ENCODE data around the gene DTD1. TPM values are rescaled to one million over a fixed set of nuclear protein-coding genes. Genes with fewer than 3 reads are reported as not detected.

The DTD1 gene
- total RNA-seq, 1 donor from 2014 or later = 38.1 TPM

DNA sequence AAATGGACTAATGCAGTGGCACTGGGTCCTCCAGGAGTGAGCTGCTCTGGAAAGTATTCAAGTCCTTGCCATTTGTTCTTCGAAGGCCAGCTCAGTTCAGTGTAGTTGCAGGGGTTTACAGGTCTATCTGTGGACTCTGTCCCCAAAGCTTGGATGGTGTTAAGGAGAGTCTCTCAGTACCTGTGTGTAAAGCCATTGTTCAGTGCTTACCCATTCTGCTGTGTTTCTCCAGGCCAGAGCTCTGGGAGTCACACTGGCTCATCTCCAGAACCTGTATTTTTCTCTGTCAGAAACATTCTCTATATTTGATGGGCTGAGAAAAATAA, 66.6 kb downstream of the DTD1 start:
- Histone ChIP-seq H2AFZ (ENCODE audit: low read depth, low read length) (no peak overlapping the region), H3K36me3 (ENCODE audit: insufficient read depth, low read length) (no peaks in the 10 kb centered on the region), H3K4me3 (ENCODE audit: insufficient read depth, low read depth, low read length) (no peak overlapping the region), H3K79me2 (ENCODE audit: insufficient read depth, low read length) (no peaks in the 10 kb centered on the region), H3K27me3 (ENCODE audit: insufficient read depth, low read length) (no peaks in the 10 kb centered on the region), H4K20me1 (ENCODE audit: insufficient read depth, low read length) (peaks cover 5% of the 10 kb centered on the region), H3K4me2 (ENCODE audit: low read length) (no peak overlapping the region), H3K9me3 (ENCODE audit: insufficient read depth, low read depth, low read length) (no peaks in the 10 kb centered on the region), H3K27ac (ENCODE audit: low read depth, low read length) (no peak overlapping the region), H3K4me1 (ENCODE audit: insufficient read depth, low read length) (peaks cover 7% of the 10 kb centered on the region), H3K9ac (ENCODE audit: low read length) (no peak overlapping the region)
- peaks cover 9% of the 10 kb centered on the region for H3K4me1 Mint-ChIP-seq (ENCODE audit: low read depth, unreplicated experiment)
- H3K27me3 Mint-ChIP-seq (ENCODE audit: low read depth, unreplicated experiment) = no peaks in the 10 kb centered on the region
- no peak overlapping the region for H3K4me3 Mint-ChIP-seq (ENCODE audit: unreplicated experiment)
- no peak overlapping the region for H3K27ac Mint-ChIP-seq (ENCODE audit: unreplicated experiment)
- no peak for DNase-seq (ENCODE audit: low read depth)
- H3K36me3 Mint-ChIP-seq (ENCODE audit: low read depth, unreplicated experiment) = no peaks in the 10 kb centered on the region
- no peak for TF ChIP-seq EZH2 (IDR thresholded peaks at IDR 0.05; ENCODE audit: insufficient read depth, low read length)
- TF ChIP-seq, protein P1, sequence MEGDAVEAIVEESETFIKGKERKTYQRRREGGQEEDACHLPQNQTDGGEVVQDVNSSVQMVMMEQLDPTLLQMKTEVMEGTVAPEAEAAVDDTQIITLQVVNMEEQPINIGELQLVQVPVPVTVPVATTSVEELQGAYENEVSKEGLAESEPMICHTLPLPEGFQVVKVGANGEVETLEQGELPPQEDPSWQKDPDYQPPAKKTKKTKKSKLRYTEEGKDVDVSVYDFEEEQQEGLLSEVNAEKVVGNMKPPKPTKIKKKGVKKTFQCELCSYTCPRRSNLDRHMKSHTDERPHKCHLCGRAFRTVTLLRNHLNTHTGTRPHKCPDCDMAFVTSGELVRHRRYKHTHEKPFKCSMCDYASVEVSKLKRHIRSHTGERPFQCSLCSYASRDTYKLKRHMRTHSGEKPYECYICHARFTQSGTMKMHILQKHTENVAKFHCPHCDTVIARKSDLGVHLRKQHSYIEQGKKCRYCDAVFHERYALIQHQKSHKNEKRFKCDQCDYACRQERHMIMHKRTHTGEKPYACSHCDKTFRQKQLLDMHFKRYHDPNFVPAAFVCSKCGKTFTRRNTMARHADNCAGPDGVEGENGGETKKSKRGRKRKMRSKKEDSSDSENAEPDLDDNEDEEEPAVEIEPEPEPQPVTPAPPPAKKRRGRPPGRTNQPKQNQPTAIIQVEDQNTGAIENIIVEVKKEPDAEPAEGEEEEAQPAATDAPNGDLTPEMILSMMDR (IDR thresholded peaks at IDR 0.05; ENCODE audit: insufficient read depth, low read depth, low read length) = no peak
- H3K9me3 Mint-ChIP-seq (ENCODE audit: unreplicated experiment) = peaks cover 2% of the 10 kb centered on the region
- no peak for FAIRE-seq

DNA sequence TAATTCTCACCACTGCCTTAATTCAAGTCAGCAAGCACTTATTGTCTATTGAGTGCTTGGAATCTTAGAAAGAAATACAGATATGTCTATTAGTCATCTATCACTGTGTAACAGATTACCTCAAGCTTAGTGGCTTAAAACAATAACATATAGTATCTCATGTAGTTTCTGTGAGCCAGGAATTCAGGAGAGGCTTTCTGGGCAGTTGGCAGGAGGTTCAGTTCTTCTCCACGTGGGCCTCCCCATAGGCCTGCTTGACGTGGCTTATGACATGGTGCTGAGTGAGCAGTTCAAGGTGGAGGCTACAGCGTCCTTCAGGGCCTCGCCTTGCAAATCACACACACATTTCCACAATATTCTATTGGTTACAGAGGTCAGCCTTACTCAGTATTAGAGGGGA, 69.7 kb downstream of the DTD1 start:
- Histone ChIP-seq H4K20me1 (ENCODE audit: insufficient read depth, low read length) (no peaks in the 10 kb centered on the region), H2AFZ (ENCODE audit: low read depth, low read length) (peak overlapping the region; percentile 57), H3K4me3 (ENCODE audit: insufficient read depth, low read depth, low read length) (no peak overlapping the region), H3K36me3 (ENCODE audit: insufficient read depth, low read length) (no peaks in the 10 kb centered on the region), H3K9me3 (ENCODE audit: insufficient read depth, low read depth, low read length) (no peaks in the 10 kb centered on the region), H3K9ac (ENCODE audit: low read length) (no peak overlapping the region), H3K27ac (ENCODE audit: low read depth, low read length) (peak overlapping the region; percentile 39), H3K27me3 (ENCODE audit: insufficient read depth, low read length) (no peaks in the 10 kb centered on the region), H3K4me2 (ENCODE audit: low read length) (peak overlapping the region; percentile 13), H3K4me1 (ENCODE audit: insufficient read depth, low read length) (peaks cover 7% of the 10 kb centered on the region), H3K79me2 (ENCODE audit: insufficient read depth, low read length) (no peaks in the 10 kb centered on the region)
- Mint-ChIP-seq H3K9me3 (ENCODE audit: unreplicated experiment) (peaks cover 2% of the 10 kb centered on the region), H3K4me1 (ENCODE audit: low read depth, unreplicated experiment) (peaks cover 5% of the 10 kb centered on the region), H3K27me3 (ENCODE audit: low read depth, unreplicated experiment) (no peaks in the 10 kb centered on the region), H3K36me3 (ENCODE audit: low read depth, unreplicated experiment) (no peaks in the 10 kb centered on the region), H3K4me3 (ENCODE audit: unreplicated experiment) (no peak overlapping the region), H3K27ac (ENCODE audit: unreplicated experiment) (no peak overlapping the region)
- TF ChIP-seq EZH2 (IDR thresholded peaks at IDR 0.05; ENCODE audit: insufficient read depth, low read length) = no peak
- DNase-seq (ENCODE audit: low read depth) = peak; percentile 79
- FAIRE-seq = no peak

DNA sequence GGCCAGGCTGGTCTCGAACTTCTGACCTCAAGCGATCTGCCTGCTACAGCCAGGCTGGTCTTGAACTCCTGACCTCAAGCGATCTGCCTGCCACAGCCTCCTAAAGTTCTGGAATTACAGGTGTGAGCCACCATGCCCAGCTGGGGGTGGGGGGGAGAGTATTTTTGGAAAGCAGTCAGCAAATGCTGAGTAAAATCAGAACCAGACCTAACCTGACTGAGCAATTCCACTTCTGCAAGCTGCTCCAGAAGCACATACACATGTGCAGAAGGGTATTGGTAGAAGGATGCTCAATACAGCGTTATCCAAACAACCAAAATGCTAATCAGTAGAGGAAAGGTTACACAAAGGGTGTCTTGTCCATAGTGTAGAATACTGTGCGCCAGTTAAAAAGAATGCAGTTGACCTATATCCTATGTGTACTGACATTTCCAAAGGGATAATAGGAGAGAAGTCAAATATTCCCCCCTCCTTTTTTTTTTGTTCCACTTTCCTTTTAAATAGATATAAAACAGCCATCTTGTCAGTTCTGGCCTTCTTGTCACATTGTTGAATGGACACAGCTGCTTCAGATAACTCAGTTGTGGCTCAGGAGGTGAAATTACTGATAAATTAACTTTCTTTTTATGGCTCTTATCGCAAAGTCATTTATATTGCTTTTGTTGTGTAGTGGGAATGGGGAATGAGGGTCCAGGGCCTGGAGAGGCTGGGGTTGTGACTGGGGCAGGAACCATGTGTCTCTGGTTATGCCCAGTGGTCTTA, 74.6 kb downstream of the DTD1 start:
- no peaks in the 10 kb centered on the region for H4K20me1 ChIP-seq (ENCODE audit: insufficient read depth, low read length)
- DNase-seq (ENCODE audit: low read depth) (no peak), FAIRE-seq (no peak)
- no peak overlapping the region for H3K9ac ChIP-seq (ENCODE audit: low read length)
- Mint-ChIP-seq H3K27me3 (ENCODE audit: low read depth, unreplicated experiment) (no peaks in the 10 kb centered on the region), H3K4me3 (ENCODE audit: unreplicated experiment) (no peak overlapping the region), H3K4me1 (ENCODE audit: low read depth, unreplicated experiment) (peaks cover 4% of the 10 kb centered on the region), H3K9me3 (ENCODE audit: unreplicated experiment) (no peaks in the 10 kb centered on the region), H3K36me3 (ENCODE audit: low read depth, unreplicated experiment) (no peaks in the 10 kb centered on the region), H3K27ac (ENCODE audit: unreplicated experiment) (no peak overlapping the region)
- H3K4me2 ChIP-seq (ENCODE audit: low read length) = no peak overlapping the region
- H2AFZ ChIP-seq (ENCODE audit: low read depth, low read length) = no peak overlapping the region
- no peak overlapping the region for H3K4me3 ChIP-seq (ENCODE audit: insufficient read depth, low read depth, low read length)
- H3K27me3 ChIP-seq (ENCODE audit: insufficient read depth, low read length) = no peaks in the 10 kb centered on the region
- no peaks in the 10 kb centered on the region for H3K36me3 ChIP-seq (ENCODE audit: insufficient read depth, low read length)
- peaks cover 4% of the 10 kb centered on the region for H3K4me1 ChIP-seq (ENCODE audit: insufficient read depth, low read length)
- no peaks in the 10 kb centered on the region for H3K79me2 ChIP-seq (ENCODE audit: insufficient read depth, low read length)
- no peak for TF ChIP-seq EZH2 (IDR thresholded peaks at IDR 0.05; ENCODE audit: insufficient read depth, low read length)
- TF ChIP-seq, protein P1 (IDR thresholded peaks at IDR 0.05; ENCODE audit: insufficient read depth, low read depth, low read length) = no peak
- H3K9me3 ChIP-seq (ENCODE audit: insufficient read depth, low read depth, low read length) = no peaks in the 10 kb centered on the region
- no peak overlapping the region for H3K27ac ChIP-seq (ENCODE audit: low read depth, low read length)

Measured in astrocyte (in vitro differentiated cells and primary cell).